ENCODE measurements around the gene GAS7. TPM values are rescaled to one million over a fixed set of nuclear protein-coding genes. Genes with fewer than 3 reads are reported as not detected.
A peak's percentile ranks its signal among the peaks of the same experiment; 100 is the strongest.

GAS7 gene
- total RNA-seq, 5 donors from 2014 or later (not counting 1 experiment from before 2014, with no cell fraction given), result 0.93 to 10.5 (median 3.8) TPM

GRCh38 chr17:10156599-10156947 is 41.8 kb downstream of the GAS7 start:
- no peaks in the 10 kb centered on the region for H3K27me3 ChIP-seq (replicated peaks in 1 of 2; ENCODE audit: control insufficient read depth in 2 of 2, extremely low read depth in 1 of 2, insufficient read depth in 2 of 2, low read length in 1 of 2)
- no peak overlapping the region for H3K4me3 Mint-ChIP-seq
- peaks cover 0 to 1% of the 10 kb centered on the region in 2 donors for H3K27me3 Mint-ChIP-seq
- peak overlapping the region in 1 of 2 donors; percentile 11 for H3K27ac Mint-ChIP-seq
- no peak overlapping the region for H3K4me3 ChIP-seq (ENCODE audit: control insufficient read depth in 1 of 2, extremely low read depth in 1 of 2, low read length in 1 of 2)
- ChIA-PET CTCF (no interaction called here), POLR2A (no interaction called here)
- H3K36me3 ChIP-seq (ENCODE audit: control insufficient read depth in 2 of 2, extremely low read depth in 1 of 2, insufficient read depth in 1 of 2, low read length in 1 of 2), result no peaks in the 10 kb centered on the region
- no peaks in the 10 kb centered on the region for H3K9me3 ChIP-seq
- WGBS (ENCODE audit: insufficient coverage), result 71% methylated on average over 4 of the region's 4 CpGs
- H3K36me3 Mint-ChIP-seq, result no peaks in the 10 kb centered on the region
- peaks cover 0 to 25% (median 8%) of the 10 kb centered on the region in 3 donors for H3K4me1 Mint-ChIP-seq
- DNase-seq (no peak), ATAC-seq (replicated peaks in 1 of 4) (peak in 1 of 4 experiments; percentile 10)
- peaks cover 0 to 15% of the 10 kb centered on the region in 2 experiments for H3K4me1 ChIP-seq (ENCODE audit: control insufficient read depth in 1 of 2, extremely low read depth in 1 of 2, insufficient read depth in 2 of 2, low read length in 2 of 2)
- peak overlapping the region; percentile 4 for H3K27ac ChIP-seq (ENCODE audit: low read length)
- no peaks in the 10 kb centered on the region for H3K9me3 Mint-ChIP-seq

GRCh38 chr17:10156077-10156435 is 42.4 kb downstream of the GAS7 start:
- 94% methylated on average over 2 of the region's 4 CpGs for WGBS (ENCODE audit: insufficient coverage)
- Histone ChIP-seq H3K36me3 (ENCODE audit: control insufficient read depth in 2 of 2, extremely low read depth in 1 of 2, insufficient read depth in 1 of 2, low read length in 1 of 2) (no peaks in the 10 kb centered on the region), H3K4me3 (ENCODE audit: control insufficient read depth in 1 of 2, extremely low read depth in 1 of 2, low read length in 1 of 2) (no peak overlapping the region), H3K9me3 (no peaks in the 10 kb centered on the region), H3K4me1 (ENCODE audit: control insufficient read depth in 1 of 2, extremely low read depth in 1 of 2, insufficient read depth in 2 of 2, low read length in 2 of 2) (peaks cover 0 to 15% of the 10 kb centered on the region in 2 experiments), H3K27ac (ENCODE audit: low read length) (no peak overlapping the region), H3K27me3 (replicated peaks in 1 of 2; ENCODE audit: control insufficient read depth in 2 of 2, extremely low read depth in 1 of 2, insufficient read depth in 2 of 2, low read length in 1 of 2) (no peaks in the 10 kb centered on the region)
- ChIA-PET CTCF (no interaction called here), POLR2A (no interaction called here)
- no peaks in the 10 kb centered on the region for H3K9me3 Mint-ChIP-seq
- no peak overlapping the region for H3K27ac Mint-ChIP-seq
- DNase-seq, result no peak
- no peak for ATAC-seq (replicated peaks in 1 of 4)
- H3K4me1 Mint-ChIP-seq, result peaks cover 0 to 25% (median 8%) of the 10 kb centered on the region in 3 donors
- peaks cover 0 to 1% of the 10 kb centered on the region in 2 donors for H3K27me3 Mint-ChIP-seq
- H3K36me3 Mint-ChIP-seq, result no peaks in the 10 kb centered on the region
- H3K4me3 Mint-ChIP-seq, result no peak overlapping the region

GRCh38 chr17:10155371-10156076 is 42.9 kb downstream of the GAS7 start:
- H3K4me1 Mint-ChIP-seq, result peaks cover under 1 to 25% (median 8%) of the 10 kb centered on the region in 3 donors
- ATAC-seq (replicated peaks in 1 of 4) (no peak), DNase-seq (no peak)
- Histone ChIP-seq H3K36me3 (ENCODE audit: control insufficient read depth in 2 of 2, extremely low read depth in 1 of 2, insufficient read depth in 1 of 2, low read length in 1 of 2) (no peaks in the 10 kb centered on the region), H3K27me3 (replicated peaks in 1 of 2; ENCODE audit: control insufficient read depth in 2 of 2, extremely low read depth in 1 of 2, insufficient read depth in 2 of 2, low read length in 1 of 2) (no peaks in the 10 kb centered on the region), H3K4me1 (ENCODE audit: control insufficient read depth in 1 of 2, extremely low read depth in 1 of 2, insufficient read depth in 2 of 2, low read length in 2 of 2) (peaks cover 0 to 19% of the 10 kb centered on the region in 2 experiments), H3K27ac (ENCODE audit: low read length) (no peak overlapping the region), H3K4me3 (ENCODE audit: control insufficient read depth in 1 of 2, extremely low read depth in 1 of 2, low read length in 1 of 2) (no peak overlapping the region), H3K9me3 (no peaks in the 10 kb centered on the region)
- POLR2A ChIA-PET, result no interaction called here
- WGBS (ENCODE audit: insufficient coverage), result 88% methylated on average over 5 of the region's 8 CpGs
- H3K9me3 Mint-ChIP-seq, result no peaks in the 10 kb centered on the region
- CTCF ChIA-PET, result no interaction called here
- H3K27ac Mint-ChIP-seq, result no peak overlapping the region
- H3K27me3 Mint-ChIP-seq, result peaks cover 0 to 1% of the 10 kb centered on the region in 2 donors
- H3K4me3 Mint-ChIP-seq, result no peak overlapping the region
- no peaks in the 10 kb centered on the region for H3K36me3 Mint-ChIP-seq

GRCh38 chr17:10151667-10152496 is 46.5 kb downstream of the GAS7 start:
- peak in 9 of 35 experiments; percentile 8 to 52 (median 17) for DNase-seq
- Mint-ChIP-seq H3K27ac (peak overlapping the region in 1 of 2 donors; percentile 44), H3K4me1 (peaks cover 13 to 31% (median 20%) of the 10 kb centered on the region in 3 donors), H3K9me3 (no peaks in the 10 kb centered on the region), H3K27me3 (no peaks in the 10 kb centered on the region), H3K4me3 (no peak overlapping the region), H3K36me3 (no peaks in the 10 kb centered on the region)
- CTCF ChIA-PET, result no interaction called here
- H3K4me3 ChIP-seq (ENCODE audit: control insufficient read depth in 1 of 2, extremely low read depth in 1 of 2, low read length in 1 of 2), result no peak overlapping the region
- peak in 1 of 4 experiments; percentile 35 for ATAC-seq (replicated peaks in 1 of 4)
- POLR2A ChIA-PET, result interaction anchor here in 1 of 2 donors (0.6 kb wide), 1 partner anchor 42 kb away, joined by 3 read pairs; no protein-coding TSS in a partner anchor
- no peaks in the 10 kb centered on the region for H3K27me3 ChIP-seq (replicated peaks in 1 of 2; ENCODE audit: control insufficient read depth in 2 of 2, extremely low read depth in 1 of 2, insufficient read depth in 2 of 2, low read length in 1 of 2)
- no peaks in the 10 kb centered on the region for H3K9me3 ChIP-seq
- 51% methylated on average over 4 of the region's 12 CpGs for WGBS (ENCODE audit: insufficient coverage)
- H3K36me3 ChIP-seq (ENCODE audit: control insufficient read depth in 2 of 2, extremely low read depth in 1 of 2, insufficient read depth in 1 of 2, low read length in 1 of 2), result no peaks in the 10 kb centered on the region
- H3K27ac ChIP-seq (ENCODE audit: low read length), result no peak overlapping the region
- peaks cover 10 to 19% of the 10 kb centered on the region in 2 experiments for H3K4me1 ChIP-seq (ENCODE audit: control insufficient read depth in 1 of 2, extremely low read depth in 1 of 2, insufficient read depth in 2 of 2, low read length in 2 of 2)

GRCh38 chr17:10149573-10150399 is 48.6 kb downstream of the GAS7 start:
- H3K4me3 ChIP-seq (ENCODE audit: control insufficient read depth in 1 of 2, extremely low read depth in 1 of 2, low read length in 1 of 2), result no peak overlapping the region
- peaks cover 0 to 4% of the 10 kb centered on the region in 2 experiments for H3K27me3 ChIP-seq (replicated peaks in 1 of 2; ENCODE audit: control insufficient read depth in 2 of 2, extremely low read depth in 1 of 2, insufficient read depth in 2 of 2, low read length in 1 of 2)
- H3K9me3 ChIP-seq, result no peaks in the 10 kb centered on the region
- Mint-ChIP-seq H3K4me1 (peaks cover 19 to 29% (median 23%) of the 10 kb centered on the region in 3 donors), H3K27me3 (peaks cover 0 to 3% of the 10 kb centered on the region in 2 donors), H3K27ac (peak overlapping the region in 1 of 2 donors; percentile 27), H3K4me3 (no peak overlapping the region), H3K36me3 (no peaks in the 10 kb centered on the region), H3K9me3 (no peaks in the 10 kb centered on the region)
- H3K4me1 ChIP-seq (ENCODE audit: control insufficient read depth in 1 of 2, extremely low read depth in 1 of 2, insufficient read depth in 2 of 2, low read length in 2 of 2), result peaks cover 14 to 21% of the 10 kb centered on the region in 2 experiments
- ChIA-PET CTCF (no interaction called here), POLR2A (interaction anchor here in 1 of 2 donors (0.6 kb wide), 1 partner anchor 20 kb away, joined by 6 read pairs; no protein-coding TSS in a partner anchor)
- no peak overlapping the region for H3K27ac ChIP-seq (ENCODE audit: low read length)
- WGBS (ENCODE audit: insufficient coverage), result no CpG with 5 or more reads among the region's 8 CpGs
- no peaks in the 10 kb centered on the region for H3K36me3 ChIP-seq (ENCODE audit: control insufficient read depth in 2 of 2, extremely low read depth in 1 of 2, insufficient read depth in 1 of 2, low read length in 1 of 2)
- DNase-seq, result peak in 3 of 35 experiments; percentile 13 to 62 (median 27)
- peak; percentile 37 to 72 (median 44) for ATAC-seq (replicated peaks in 1 of 4)
